Left lobe of liver (tissue), 2 donors: ENCODE measurements around the gene TJAP1. TPM values are rescaled to one million over a fixed set of nuclear protein-coding genes. Genes with fewer than 3 reads are reported as not detected.

Experiments used
- ATAC-seq: fragments of 200-7000 bp; cut with Tn5 transposase; one replicate; pipeline ENCODE4 v1.9.1; 2020; ENCODE audit warnings: mild to moderate bottlenecking, moderate library complexity
- DNase-seq: peaks from one replicate; pipeline ENCODE4 v3.0.0-alpha.2; 2020; ENCODE audit warnings: low spot score
- total RNA-seq: library from RNA; stranded (reverse); gene quantifications from one replicate; pipeline ENCODE4 v1.2.1, GENCODE V29; 2021
- donor health status: DM: no; HTN: no; CAD: no; lungs with moderate emphysema.
- donor health status: DM: no; HTN: yes; CAD: no.

The TJAP1 gene
- total RNA-seq: 14.0 TPM

- DNase-seq: peak; percentile 92
- ATAC-seq: peak; percentile 99
Observed at GRCh38 chr6:43477235-43478007, at the start of gene TJAP1. Gene TJAP1, plus strand, starts transcription at chr6:43477570. Its CDS starts 21,432 bp downstream, at chr6:43499002.

GRCh38 chr6:43428112-43428570 lies 49.2 kb upstream of the TJAP1 start:
- ATAC-seq (no peak), DNase-seq (no peak)

GRCh38 chr6:43428874-43429273 lies 48.5 kb upstream of the TJAP1 start:
- ATAC-seq (no peak), DNase-seq (no peak)

GRCh38 chr6:43432009-43432945 lies 45.1 kb upstream of the TJAP1 start:
- no peak for DNase-seq
- no peak for ATAC-seq

- DNase-seq: no peak
Observed at GRCh38 chr6:43433148-43433547, 44.2 kb upstream of the TJAP1 start.

GRCh38 chr6:43434001-43434840 lies 43.1 kb upstream of the TJAP1 start:
- DNase-seq (no peak), ATAC-seq (no peak)

More at GRCh38 chr6:43433148-43433547, 44.2 kb upstream of the TJAP1 start:
- ATAC-seq: no peak

GRCh38 chr6:43434943-43435342 lies 42.4 kb upstream of the TJAP1 start:
- DNase-seq (no peak), ATAC-seq (no peak)

- DNase-seq (no peak), ATAC-seq (no peak)
Observed at GRCh38 chr6:43435682-43436437, 41.5 kb upstream of the TJAP1 start.

- DNase-seq: peak; percentile 69
- ATAC-seq: peak; percentile 89
Observed at GRCh38 chr6:43436577-43437282, 40.6 kb upstream of the TJAP1 start.

- no peak for ATAC-seq
- DNase-seq: no peak
Observed at GRCh38 chr6:43437700-43438099, 39.7 kb upstream of the TJAP1 start.

GRCh38 chr6:43442935-43443334 lies 34.4 kb upstream of the TJAP1 start:
- DNase-seq (no peak), ATAC-seq (no peak)

- no peak for DNase-seq
- no peak for ATAC-seq
Observed at GRCh38 chr6:43444036-43444435, 33.3 kb upstream of the TJAP1 start.

GRCh38 chr6:43444582-43444981 lies 32.8 kb upstream of the TJAP1 start:
- DNase-seq (no peak), ATAC-seq (no peak)

GRCh38 chr6:43445576-43445975 lies 31.8 kb upstream of the TJAP1 start:
- DNase-seq (no peak), ATAC-seq (no peak)

- ATAC-seq (no peak), DNase-seq (no peak)
Observed at GRCh38 chr6:43447604-43448003, 29.8 kb upstream of the TJAP1 start.

GRCh38 chr6:43448916-43449315 lies 28.5 kb upstream of the TJAP1 start:
- no peak for DNase-seq
- ATAC-seq: no peak

- DNase-seq (no peak), ATAC-seq (no peak)
Observed at GRCh38 chr6:43450699-43451131, 26.7 kb upstream of the TJAP1 start.

GRCh38 chr6:43451348-43451747 lies 26.0 kb upstream of the TJAP1 start:
- ATAC-seq: no peak
- no peak for DNase-seq

- DNase-seq (no peak), ATAC-seq (no peak)
Observed at GRCh38 chr6:43451939-43452338, 25.4 kb upstream of the TJAP1 start.
